Activated CD4-positive, CD25-positive, alpha-beta regulatory T cell treated with anti-CD3 and anti-CD28 coated beads, Interleukin-2, amount 50 U/mL, for 16 hours (primary cell): ENCODE measurements around the gene DISP3.

Experiments
- DNase-seq: peaks from one replicate; pipeline ENCODE4 v3.0.0-alpha.2; 2020; ENCODE audit warnings: low read depth, low spot score

The DISP3 gene

DNA sequence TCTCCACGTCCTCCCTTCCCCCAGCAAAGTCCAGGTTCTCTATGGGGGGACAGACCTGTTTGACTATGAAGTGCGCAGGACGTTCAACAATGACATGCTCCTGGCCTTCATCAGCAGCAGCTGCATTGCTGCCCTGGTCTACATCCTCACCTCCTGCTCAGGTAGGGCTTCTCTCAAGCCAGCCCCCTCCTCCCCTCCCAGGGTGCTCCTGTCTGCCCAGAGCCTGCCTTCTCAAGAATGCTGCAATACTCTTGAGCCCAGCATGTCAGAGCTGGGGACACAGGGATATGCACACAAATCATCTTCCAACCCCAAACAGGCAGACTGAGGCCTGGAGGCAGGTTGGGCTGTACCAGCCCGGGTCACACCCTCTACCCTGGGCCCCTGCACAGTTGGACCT is 35.4 kb downstream of the DISP3 start:
- DNase-seq = no peak

DNA sequence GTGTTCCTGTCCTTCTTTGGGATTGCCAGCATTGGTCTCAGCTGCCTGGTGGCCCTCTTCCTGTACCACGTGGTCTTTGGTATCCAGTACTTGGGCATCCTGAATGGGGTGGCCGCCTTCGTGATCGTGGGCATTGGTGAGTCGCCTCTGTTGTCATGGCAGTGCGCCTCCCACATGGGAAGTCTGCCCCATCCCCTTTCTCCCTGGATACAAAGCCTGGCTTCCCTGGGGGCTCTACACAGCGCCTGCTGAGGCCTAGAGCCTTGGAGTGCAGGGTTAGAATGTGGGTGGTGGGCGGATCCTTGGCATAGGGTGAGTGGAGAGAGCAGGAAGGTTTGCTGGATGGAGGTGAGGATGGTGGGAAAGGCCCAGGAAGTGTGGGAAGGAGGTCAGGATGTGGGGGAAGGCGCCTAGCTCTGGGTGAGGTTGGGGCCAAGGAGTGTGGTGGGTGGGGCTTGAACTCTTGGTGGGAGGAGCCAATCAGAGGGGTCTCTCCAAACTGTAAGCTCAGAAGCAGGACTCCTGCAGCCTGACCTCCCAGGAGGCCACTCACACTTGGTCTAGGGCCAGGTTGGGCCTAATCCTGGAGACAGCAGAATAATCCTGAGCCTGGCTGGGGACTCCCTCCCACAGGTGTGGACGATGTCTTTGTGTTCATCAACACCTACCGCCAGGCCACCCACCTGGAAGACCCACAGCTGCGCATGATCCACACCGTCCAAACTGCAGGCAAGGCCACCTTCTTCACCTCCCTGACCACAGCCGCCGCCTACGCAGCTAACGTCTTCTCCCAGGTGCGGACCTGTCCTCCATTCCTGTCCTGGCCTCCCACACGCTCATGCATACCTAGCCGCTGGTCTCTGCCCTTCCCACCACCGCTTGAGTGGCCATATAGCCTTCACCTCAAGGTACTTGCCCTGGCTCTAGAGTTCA is 36.7 kb downstream of the DISP3 start:
- no peak for DNase-seq

DNA sequence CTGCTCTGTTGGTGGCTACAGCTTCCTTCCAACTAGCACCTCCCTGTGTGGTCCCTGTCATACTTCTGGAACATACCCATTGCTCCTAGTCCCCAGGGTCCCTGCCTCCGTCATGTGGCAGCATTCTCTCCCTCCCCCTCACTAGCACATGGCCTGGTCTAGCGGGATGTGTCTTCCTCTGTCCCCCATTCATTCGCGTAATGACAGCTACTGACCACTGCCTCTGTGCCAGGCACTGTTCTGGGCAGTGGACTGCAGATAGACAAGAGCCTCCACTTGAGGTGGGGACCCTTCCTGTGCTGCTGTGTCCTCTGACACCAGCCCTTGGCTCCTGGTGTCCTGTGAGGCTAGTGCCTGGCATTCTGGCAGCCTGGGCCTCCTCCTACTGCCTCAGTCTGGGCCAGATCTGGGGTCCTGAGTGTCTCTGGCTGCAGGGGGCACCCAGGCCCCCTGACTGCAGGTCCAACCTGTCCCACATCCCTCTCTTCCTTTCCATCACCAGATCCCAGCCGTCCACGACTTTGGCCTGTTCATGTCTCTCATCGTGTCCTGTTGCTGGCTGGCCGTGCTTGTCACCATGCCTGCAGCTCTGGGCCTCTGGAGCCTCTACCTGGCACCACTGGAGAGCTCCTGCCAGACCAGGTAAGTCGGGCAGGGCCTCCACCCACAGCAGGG is 38.1 kb downstream of the DISP3 start:
- no peak for DNase-seq

DNA sequence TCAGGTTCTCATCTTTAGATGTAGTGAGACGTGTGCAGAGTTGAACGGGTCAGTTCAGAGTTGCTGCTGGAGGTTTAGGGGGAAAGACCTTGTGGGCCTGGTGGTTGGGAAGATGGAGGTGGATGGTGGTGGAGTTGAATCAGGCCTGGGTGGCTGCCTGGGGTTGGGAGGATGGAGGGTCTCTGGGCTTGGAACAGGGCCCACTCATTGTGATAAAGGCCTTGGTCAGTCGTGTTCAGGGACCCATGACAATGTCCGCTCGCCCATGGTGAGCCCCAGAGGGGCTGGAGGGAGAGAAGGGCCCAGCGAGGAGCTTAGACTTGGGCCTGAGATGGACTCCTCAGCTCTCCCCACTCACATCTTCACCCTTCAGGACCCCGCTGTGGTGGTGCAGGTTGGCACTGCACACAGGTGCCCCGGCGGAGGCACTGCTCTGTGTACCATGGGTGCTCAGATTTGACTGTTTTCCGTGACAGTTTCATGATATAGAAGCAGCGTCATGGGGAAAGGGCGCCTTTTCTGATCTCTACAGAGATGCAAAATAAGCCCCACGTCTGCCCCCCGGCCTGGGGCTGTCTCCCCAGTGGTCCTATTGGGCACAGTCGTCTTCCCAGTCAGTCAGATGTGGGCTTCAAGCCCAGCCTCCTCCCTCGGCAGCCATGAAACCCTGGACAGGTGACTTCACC is 39.2 kb downstream of the DISP3 start:
- no peak for DNase-seq

DNA sequence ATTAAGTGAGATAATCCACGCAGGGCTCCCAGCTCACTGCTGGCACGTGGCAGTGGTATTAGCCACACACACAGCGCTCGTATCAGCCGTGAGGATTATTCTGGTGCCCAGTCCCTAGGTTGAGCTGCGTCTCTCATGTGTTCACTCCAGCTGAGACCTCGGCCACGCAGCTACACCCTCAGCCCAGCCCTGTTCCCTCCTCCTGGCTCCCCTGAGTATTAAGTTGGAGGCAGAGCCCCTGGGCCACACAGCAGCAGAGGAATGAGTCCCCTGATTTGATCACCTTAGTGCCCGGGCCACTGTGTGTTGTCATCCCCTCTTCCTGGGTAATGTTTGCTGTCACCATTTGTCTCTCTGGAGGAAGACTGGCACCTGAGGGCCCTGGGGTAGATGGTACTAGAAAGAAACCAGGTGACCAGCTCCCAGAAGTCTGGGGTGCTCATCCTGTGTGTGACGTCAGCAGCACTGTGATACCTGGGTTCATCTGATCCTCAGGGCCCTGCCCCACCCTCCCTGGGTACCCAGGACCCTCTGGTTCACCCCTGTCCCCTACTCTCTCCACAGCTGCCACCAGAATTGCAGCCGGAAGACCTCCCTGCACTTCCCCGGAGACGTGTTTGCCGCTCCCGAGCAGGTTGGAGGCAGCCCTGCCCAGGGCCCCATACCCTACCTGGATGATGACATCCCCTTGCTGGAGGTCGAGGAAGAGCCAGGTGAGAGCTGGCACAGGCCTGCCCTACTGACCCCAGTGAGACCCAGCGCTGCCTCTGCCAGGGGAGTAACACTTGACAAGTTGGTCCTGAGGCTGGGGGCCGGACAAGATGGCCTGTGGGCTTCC is 40.1 kb downstream of the DISP3 start:
- DNase-seq = no peak

DNA sequence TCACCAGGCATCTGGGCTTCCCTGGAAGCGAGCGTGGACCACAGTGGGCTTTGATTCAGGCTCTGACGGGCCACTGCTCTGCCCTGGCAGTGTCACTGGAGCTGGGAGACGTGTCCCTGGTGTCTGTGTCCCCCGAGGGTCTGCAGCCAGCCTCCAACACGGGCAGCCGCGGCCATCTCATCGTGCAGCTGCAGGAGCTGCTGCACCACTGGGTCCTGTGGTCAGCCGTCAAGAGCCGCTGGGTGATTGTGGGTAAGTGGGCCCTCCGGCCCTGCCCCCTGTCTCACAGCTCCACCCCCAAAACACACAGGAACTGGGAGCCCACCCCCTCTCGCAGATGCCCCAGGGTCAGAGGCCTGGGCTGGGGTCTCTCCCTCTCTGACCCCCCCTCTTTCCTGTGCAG is 40.7 kb downstream of the DISP3 start:
- no peak for DNase-seq

DNA sequence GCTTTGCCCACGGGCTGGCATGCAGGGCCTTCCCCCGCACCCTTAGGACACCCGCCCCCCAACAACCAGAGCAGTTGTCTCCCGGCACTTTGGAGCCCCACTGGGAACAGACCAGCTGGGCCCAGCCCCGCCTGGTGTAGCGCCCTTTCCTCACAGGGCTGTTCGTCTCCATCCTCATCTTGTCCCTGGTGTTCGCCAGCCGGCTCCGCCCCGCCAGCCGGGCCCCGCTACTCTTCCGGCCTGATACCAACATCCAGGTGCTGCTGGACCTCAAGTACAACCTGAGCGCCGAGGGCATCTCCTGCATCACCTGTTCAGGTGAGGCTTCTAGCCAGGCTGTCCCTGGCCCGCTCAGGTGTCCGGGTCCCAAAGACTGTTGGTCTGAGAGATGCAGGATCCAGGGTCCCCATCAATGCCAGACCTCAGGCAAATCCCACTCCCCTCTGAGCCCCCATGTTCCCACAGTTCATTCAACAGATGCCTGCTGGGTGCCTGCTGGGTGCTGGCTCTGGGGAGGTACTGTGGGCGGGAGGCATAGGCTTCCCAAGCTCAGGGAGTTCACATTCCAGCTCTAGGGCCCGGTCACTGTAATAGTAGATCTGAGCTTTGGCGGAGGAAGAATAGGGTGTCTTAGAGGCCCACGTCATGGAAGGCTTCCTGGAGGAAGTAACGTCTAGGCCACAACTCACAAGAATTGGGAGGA is 41.7 kb downstream of the DISP3 start:
- no peak for DNase-seq

DNA sequence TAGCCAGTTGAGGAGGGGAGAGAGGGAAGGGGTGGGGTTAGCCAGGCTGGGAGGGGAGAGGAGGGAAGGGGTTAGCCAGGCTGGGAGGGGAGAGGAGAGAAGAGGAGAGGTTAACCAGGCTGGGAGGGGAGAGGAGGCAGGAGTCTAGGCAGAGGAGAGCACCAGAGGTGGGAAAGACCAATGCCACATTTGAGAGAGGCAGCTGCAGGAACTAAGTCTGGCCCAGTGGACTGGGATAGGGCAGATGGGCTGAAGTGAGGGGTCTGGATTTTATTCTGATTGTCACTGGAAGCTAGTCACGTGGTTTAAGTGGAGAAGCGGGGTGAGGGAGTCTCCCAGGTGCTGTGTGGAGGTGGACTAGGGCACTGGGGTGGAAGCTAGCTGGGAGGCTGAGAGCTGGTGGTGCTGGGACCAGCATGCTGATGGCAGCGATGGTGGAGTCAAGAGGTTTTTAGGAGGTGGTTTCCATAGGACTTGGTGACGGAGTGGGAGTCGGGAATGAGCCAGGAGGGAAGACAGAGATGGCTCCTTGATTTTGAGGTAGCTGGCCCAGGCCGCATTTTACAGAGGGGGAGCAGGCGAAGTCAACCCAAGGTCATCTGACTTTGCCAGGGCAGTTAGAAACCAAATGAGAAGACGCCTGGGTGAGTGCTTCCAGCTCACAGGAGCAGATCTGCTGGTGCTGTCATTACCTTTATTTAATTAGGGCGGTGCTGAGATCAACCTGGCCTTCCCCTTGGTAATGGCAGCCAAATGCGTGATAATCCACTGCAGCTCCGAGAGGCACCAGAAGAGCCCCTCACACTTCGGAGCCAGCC is 42.8 kb downstream of the DISP3 start:
- DNase-seq = no peak

DNA sequence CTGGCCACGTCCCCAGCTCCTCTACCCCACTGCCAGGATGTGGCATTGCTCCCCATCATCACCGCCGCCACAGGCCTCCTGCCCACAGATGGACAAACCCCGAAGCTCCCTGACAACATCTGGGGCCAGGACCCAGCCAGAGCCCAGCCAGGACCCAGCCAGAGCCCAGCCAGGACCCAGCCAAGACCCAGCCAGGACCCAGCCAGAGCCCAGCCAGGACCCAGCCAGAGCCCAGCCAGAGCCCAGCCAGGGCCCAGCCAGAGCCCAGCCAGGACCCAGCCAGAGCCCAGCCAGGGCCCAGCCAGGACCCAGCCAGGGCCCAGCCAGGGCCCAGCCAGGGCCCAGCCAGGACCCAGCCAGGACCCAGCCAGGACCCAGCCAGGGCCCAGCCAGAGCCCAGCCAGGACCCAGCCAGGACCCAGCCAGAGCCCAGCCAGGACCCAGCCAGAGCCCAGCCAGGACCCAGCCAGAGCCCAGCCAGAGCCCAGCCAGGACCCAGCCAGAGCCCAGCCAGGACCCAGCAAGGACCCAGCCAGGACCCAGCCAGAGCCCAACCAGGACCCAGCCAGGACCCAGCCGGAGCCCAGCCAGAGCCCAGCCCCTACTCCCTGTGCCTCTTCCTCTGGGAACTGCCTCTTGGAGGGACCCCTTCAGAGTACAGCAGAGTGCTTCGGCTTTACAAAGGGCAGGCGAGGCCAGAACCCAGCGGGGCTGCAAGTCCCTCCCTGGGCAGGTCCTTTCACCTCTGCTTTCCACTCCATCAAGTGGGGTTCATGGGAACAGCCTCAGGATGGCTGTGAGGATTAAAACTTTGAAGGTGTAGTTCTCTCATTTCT is 43.7 kb downstream of the DISP3 start:
- no peak for DNase-seq

DNA sequence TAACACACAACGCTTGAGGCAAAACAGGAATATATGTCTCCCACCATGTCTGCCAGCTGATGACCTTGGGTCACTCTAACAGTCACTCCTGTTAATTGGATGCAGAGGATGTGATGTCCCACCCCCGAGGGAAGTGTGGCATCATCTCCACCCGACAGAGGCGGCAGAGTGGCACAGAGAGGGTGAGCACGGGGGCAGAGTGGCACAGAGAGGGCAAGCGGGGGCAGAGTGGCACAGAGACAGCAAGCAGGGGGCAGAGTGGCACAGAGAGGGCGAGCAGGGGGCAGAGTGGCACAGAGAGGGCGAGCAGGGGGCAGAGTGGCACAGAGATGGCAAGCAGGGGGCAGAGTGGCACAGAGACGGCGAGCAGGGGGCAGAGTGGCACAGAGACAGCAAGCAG is 44.3 kb downstream of the DISP3 start:
- no peak for DNase-seq

DNA sequence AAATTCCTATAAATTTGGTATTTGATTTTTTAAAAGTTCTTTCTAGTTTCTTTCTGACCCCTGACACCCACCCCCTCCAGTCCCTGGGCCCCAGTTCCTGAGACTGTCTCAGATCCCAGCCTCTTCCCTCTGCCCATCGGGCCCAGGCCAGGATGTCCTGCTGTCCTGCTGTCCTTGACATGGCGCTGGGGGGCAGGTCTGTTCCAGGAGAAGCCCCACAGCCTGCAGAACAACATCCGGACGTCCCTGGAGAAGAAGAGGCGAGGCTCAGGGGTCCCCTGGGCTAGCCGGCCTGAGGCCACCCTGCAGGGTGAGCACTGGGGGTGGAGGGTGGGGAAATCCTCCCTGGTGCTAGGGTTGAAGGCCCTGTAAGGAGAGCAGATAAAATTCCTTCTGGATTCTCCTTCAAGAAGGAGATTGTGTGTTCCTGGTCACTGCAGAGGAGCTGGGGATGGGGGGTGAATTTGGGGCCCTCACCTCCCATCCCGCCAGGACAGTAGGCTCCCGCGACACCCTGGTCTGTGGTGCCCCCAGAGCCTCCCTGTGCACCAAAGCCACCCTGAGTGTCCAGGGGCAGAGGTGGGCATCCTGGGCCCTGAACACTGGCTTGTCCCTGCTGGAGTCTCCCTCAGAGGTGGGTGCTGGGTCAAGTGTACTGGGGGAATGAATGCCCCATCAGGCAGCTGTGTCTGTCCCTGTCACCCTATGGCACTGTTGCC is 45.0 kb downstream of the DISP3 start:
- DNase-seq = no peak

DNA sequence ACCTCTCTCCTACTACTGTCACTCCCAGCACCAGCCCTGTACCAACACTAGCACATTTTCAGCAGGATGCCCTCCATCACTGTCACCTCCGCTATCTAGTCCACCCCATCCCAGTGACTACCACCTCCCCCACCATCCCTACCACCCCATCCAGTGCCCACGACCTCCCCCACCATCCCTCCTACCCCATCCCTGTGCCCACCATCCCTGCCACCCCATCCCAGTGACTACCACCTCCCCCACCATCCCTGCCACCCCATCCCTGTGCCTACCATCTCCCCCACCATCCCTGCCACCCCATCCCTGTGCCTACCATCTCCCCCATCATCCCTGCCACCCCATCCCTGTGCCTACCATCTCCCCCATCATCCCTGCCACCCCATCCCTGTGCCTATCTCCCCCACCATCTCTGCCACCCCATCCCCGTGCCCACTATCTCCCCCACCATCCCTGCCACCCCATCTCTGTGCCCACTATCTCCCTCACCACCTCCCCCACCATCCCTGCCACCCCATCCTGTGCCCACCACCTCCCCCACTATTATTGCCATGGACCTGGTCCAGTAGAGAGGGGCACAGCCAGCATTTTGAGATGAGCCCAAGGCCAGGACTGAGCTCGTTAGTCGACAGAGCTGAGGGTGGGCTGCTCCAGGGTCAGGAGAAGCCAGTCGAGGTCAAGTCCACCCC is 45.7 kb downstream of the DISP3 start:
- no peak for DNase-seq

DNA sequence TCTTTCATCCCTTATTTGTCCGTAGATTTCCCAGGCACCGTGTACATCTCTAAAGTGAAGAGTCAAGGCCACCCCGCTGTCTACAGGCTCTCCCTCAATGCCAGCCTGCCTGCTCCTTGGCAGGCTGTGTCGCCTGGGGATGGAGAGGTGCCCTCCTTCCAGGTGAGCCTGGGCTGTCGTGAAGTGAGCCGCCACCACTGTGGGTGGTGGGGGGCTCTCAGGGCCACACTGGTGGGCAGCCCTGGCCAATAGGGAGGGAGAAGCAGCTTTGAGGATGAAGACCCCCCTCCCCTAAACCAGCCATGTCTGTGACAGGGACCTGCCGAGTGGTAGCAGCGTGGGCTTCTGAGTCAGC is 46.2 kb downstream of the DISP3 start:
- DNase-seq = no peak

DNA sequence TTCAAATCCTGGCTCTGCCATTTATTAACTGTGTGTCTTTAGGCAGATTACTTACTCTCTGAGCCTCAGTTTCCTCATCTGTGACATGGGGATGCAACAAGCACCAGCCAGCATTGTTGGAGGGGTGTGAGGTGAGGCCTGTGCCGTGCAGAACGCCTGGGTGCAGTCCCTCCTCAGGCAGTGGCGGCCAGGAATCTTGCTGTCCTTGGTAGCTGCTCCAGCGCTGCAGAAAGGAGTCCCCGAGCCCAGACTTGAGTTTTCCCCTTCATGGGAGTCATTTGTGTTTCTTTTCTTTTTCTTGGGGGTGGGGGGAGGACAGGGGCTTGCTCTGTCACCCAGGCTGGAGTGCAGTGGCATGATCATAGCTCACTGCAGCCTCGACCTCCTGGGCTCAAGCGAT is 46.6 kb downstream of the DISP3 start:
- DNase-seq = no peak

DNA sequence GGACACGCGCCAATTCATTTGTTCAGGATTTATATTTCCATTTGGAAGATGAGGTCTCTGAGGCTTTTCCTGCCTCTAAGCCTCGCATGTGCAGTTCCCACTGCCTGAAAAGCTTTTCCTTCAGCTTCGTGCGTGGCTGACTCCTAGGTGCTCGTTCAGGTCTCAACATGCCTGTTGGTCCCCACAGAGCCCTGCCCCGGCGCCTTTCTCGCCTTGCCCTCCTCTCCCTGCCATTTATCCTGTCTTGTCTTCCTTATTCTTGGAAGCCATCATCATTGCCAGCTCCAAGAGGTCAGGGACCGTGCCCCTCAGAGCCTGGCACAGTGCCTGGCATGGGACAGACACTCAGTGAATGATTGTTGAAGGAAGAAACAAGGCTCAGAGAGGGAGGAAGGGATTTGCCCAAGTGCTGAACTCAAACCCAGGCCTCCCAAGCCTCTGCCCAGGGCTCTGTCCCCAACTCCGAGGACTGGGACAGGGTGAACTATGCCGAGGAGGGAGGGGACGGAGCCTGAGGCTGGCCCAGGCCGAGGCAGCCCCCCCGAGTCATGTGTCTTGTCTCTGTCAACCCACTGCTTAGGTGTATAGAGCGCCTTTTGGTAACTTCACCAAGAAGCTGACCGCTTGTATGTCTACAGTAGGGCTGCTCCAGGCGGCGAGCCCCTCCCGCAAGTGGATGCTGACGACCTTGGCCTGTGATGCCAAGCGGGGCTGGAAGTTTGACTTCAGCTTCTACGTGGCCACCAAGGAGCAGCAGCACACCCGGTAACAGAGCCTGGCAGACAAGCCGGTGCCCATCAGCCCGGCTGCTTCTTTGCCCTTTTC is 47.3 kb downstream of the DISP3 start:
- DNase-seq = no peak

DNA sequence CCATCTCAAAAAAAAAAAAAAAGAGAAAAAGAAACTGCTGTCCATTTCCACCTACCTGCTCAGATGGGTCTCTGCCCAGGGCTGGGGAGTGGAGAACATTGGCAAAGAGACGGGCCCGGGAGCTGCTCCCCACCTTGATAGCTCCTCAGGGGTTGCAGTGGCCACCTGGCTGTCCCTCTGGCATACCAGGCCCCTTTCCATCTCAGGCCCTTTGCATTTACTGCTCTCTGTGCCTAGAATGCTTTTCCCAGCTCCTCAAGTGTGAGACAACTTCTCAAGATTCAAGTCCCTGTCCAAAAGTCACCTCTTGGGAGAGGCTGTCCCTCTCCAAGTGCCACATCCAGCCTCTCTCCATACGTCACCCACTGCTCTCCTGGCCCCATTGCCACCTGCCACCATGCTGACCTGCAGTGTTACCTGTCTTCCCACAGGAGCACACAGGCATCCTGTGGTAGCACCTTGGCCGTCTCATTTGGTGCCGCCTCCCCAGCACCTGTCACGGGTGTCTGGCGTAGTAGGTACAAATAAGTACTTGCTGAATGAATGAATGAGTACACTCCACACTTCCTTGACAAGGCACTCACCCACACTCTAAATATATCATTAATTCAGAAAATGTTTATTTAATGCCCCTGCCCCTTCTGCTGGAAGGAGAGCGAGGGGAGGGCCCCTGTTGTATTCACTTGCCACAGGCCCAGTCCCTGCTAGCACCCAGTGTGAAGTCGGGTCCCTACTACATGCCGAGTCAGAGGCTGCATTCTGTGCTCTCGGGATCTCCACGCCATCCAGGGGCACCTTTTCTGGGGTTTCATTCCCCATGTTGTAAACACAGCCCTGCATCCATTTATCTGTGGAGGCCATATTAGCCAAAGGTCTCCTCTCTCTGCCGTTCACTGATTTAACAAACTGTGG is 48.8 kb downstream of the DISP3 start:
- no peak for DNase-seq
